Loucy (cell line): ENCODE results near the gene GXYLT2.

Experiments used
- CTCF ChIP-seq: fragments of 200-600 bp; sonication (generic); conservative IDR thresholded peaks from 2 replicates; pipeline ENCODE4 v1.5.1; 2014; ENCODE audit warnings: mild to moderate bottlenecking, antibody characterized with exemption, low read length
- EZH2phosphoT487 ChIP-seq: fragments of 200-600 bp; IDR thresholded peaks from 2 replicates; pipeline ENCODE4 v1.6.1; 2018; ENCODE audit warnings: antibody characterized with exemption, mild to moderate bottlenecking, moderate library complexity, borderline replicate concordance

GRCh38 chr3:73010158-73010557, 122.3 kb downstream of the GXYLT2 start:
- TF ChIP-seq CTCF, result no peak
- TF ChIP-seq EZH2phosphoT487, result no peak
